AG04449 (cell line): ENCODE results near the gene MAX.

Experiments used
- CTCF ChIA-PET: fragments of 350-600 bp; formaldehyde crosslinking; extraction: SDS; loops from one replicate; lab custom pipeline; 2021; ENCODE audit warnings: antibody characterized with exemption; lab: Yijun Ruan, JAX
- POLR2A ChIA-PET: fragments of 400-600, 350-600 bp; formaldehyde crosslinking; extraction: SDS; loops from one replicate; lab custom pipeline; 2020; ENCODE audit warnings: antibody characterized with exemption, inconsistent platforms; lab: Yijun Ruan, JAX
- DNase-seq: peaks from one replicate; pipeline ENCODE4 v3.0.0-alpha.2; 2010; ENCODE audit warnings: low read depth, low spot score
- H3K4me3 ChIP-seq: 2 replicates; pipeline ENCODE4 v1.5.1; 2011; ENCODE audit warnings: low read depth, mild to moderate bottlenecking, control low read depth, low read length
- TF ChIP-seq, protein P1 (sequence below): IDR thresholded peaks from one replicate; pipeline ENCODE4 v1.5.1; 2011; ENCODE audit warnings: mild to moderate bottlenecking, moderate library complexity, low read length, control low read depth, inconsistent platforms; ENCODE audit not compliant: insufficient read depth; ENCODE audit errors: missing control alignments

The MAX gene, protein sequence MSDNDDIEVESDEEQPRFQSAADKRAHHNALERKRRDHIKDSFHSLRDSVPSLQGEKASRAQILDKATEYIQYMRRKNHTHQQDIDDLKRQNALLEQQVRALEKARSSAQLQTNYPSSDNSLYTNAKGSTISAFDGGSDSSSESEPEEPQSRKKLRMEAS

DNA sequence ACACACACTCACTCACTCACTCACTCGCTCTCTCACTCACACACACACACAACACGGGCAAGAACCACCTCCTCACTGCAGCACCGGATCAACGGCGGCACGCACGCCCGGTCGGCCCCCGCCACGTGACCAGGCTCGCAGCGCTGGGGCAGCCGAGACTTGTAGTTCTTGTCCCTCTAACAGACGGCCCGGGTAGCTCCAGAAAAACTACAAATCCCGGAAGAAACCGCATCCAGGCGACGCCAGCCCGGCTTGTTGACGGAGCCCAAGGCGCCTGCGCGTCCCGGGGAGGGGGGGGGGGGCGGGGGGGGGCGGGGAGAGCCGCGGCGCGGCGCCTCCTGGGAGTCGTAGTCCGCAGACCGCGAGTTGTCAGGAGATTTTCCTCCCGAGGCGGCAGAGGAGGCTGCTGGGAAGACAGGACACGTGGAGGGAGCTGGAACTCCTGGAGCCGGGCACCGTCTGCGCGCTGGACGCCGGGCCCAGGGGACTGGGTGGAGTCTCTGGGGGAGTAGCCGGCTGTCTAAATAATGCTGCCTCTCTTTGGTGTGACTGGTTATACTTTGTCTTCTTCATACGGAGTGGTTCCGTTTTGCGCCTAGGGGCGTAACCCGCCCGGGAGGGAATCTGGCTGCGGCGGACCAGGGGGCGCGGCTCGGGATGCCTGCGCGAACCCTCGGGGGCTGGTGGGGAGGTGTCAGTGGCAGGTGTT is at the start of gene MAX:
Gene MAX (minus strand): TSS at position 77 of the 709 bp plus-strand sequence. CDS start 178 bp downstream, outside the sequence.
- ChIA-PET CTCF (interaction anchor here (1.0 to 1.5 kb wide), 4 partner anchors 8 to 858 kb away, joined by 3 to 4 read pairs (median 4); no protein-coding TSS in a partner anchor), POLR2A (interaction anchor here (0.8 to 1.0 kb wide), 2 partner anchors 19 to 37 kb away, joined by 3 read pairs; no protein-coding TSS in a partner anchor)
- DNase-seq = peak; percentile 92
- H3K4me3 ChIP-seq = peak within 1 kb of the TSS; percentile 79
- TF ChIP-seq, protein P1, sequence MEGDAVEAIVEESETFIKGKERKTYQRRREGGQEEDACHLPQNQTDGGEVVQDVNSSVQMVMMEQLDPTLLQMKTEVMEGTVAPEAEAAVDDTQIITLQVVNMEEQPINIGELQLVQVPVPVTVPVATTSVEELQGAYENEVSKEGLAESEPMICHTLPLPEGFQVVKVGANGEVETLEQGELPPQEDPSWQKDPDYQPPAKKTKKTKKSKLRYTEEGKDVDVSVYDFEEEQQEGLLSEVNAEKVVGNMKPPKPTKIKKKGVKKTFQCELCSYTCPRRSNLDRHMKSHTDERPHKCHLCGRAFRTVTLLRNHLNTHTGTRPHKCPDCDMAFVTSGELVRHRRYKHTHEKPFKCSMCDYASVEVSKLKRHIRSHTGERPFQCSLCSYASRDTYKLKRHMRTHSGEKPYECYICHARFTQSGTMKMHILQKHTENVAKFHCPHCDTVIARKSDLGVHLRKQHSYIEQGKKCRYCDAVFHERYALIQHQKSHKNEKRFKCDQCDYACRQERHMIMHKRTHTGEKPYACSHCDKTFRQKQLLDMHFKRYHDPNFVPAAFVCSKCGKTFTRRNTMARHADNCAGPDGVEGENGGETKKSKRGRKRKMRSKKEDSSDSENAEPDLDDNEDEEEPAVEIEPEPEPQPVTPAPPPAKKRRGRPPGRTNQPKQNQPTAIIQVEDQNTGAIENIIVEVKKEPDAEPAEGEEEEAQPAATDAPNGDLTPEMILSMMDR = no peak

DNA sequence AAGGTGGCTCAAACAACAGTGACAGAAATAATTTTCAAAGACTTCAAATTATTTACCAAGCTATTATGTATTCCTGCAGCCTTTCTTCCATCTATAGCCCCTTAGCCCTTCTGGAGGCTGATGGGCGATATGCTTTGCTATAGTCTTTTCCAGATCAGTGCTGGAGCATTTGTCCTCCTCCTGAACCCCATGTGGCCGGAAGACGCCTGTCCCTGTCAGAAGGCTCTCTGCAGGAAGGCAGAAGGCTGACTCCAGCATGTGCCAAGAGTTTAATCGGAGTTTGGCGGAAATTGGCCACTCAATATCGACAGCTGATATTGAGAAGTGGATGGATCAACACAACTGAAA is 49.3 kb upstream of the MAX start:
- TF ChIP-seq, protein P1 = no peak
- H3K4me3 ChIP-seq = no peak overlapping the region
- ChIA-PET CTCF (interaction anchor here (0.9 to 1.1 kb wide), 2 partner anchors 12 to 673 kb away, joined by 3 to 4 read pairs; no protein-coding TSS in a partner anchor), POLR2A (no interaction called here)
- DNase-seq = no peak

DNA sequence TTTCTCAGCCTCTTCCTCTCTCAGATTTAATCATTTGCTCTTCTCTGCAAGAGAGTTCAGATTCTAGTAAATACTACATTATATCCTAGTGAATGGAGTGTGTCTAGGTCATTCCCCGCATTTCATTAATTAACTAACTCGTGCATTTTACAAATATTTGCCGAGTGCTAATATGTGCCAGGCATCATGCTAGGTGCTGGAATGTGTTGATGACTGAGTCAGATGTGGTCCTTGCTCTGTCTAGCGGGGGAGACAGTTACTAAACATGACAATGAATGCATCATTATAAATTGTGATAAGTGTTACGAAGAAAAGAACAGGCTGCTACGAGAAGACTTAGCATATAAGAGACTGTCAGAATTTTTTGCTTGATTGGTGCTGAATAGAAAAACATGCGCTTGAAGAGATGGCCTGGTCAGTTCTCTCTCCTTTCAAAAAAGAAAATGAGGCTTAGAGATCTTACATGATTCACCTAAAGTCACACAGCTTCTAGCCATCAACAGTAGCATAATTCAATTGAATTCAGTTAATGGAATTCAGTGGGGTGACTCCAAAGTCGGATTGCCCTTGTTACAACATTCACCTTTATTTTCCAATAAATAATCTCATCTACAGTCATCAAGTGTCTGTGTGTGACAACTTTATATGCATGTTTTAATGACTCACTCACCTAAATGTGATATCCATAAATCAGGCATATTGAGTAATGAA is 48.7 kb upstream of the MAX start:
- TF ChIP-seq, protein P1 = no peak
- POLR2A ChIA-PET = no interaction called here
- no peak for DNase-seq
- CTCF ChIA-PET = interaction anchor here (0.9 kb wide), 1 partner anchor 674 kb away, joined by 3 read pairs; no protein-coding TSS in a partner anchor
- no peak overlapping the region for H3K4me3 ChIP-seq

DNA sequence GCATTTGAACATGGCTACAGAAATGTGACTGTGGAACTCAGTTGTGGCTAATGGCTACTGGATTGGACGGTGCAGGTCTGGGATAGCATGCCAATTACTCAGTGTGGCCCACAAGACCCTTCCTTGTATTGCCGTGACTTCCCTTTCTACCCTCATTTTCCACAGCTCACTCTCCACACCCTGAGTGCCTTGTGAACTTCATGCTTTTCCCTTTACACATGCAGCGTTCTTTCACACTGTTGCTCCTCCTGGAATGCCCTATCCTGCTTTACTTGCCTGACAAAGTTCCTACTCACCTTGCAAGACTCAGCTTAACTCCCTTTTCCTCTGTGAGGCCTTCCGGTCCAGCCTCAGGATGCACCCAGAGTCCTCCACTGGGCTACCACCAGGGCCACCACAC is 46.8 kb upstream of the MAX start:
- TF ChIP-seq, protein P1 = no peak

DNA sequence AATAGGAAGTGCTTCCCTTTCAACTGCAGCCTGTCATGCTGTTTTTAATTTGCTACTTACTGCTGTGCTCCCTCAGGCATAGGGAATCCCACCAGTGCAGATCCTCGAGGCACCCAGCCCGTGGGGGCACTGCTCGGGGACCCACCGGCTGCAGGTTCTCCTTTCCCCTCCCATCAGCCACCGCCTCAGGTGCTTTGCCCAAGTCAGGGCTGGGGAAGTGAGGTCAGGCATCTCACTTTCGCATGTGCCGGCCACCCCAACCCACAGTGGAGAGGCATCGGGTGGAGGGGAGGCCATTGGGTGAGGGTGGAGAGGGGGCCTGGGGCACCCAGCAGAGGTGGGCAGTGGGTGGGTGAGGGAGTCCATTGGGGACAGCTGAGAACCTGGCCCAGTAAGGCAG is 41.9 kb upstream of the MAX start:
- CTCF ChIA-PET = interaction anchor here (1.5 kb wide), 1 partner anchor 124 kb away, joined by 5 read pairs; no protein-coding TSS in a partner anchor
- no peak for DNase-seq
- TF ChIP-seq, protein P1 = no peak
- POLR2A ChIA-PET = no interaction called here
- no peak overlapping the region for H3K4me3 ChIP-seq

More for the DNA sequence above, 46.8 kb upstream of the MAX start:
- H3K4me3 ChIP-seq = no peak overlapping the region
- ChIA-PET POLR2A (no interaction called here), CTCF (interaction anchor here (1.3 to 1.5 kb wide), 2 partner anchors 13 to 15 kb away, joined by 4 to 7 read pairs; no protein-coding TSS in a partner anchor)
- no peak for DNase-seq
